ENCODE results near the gene MTHFD1L. TPM values are rescaled to one million over a fixed set of nuclear protein-coding genes. Genes with fewer than 3 reads are reported as not detected.

The MTHFD1L gene
- total and polyA plus RNA-seq, 2 of the 8 experiments (the other 6 are each of a cell fraction or from before 2014, with no cell fraction given) = 29.2 to 105 TPM

GRCh38 chr6:151092591-151092990, 227.1 kb downstream of the MTHFD1L start:
- WGBS, 2 experiments (ENCODE audit: extremely low coverage in 1 of 2, insufficient coverage in 1 of 2, insufficient read length in 1 of 2, insufficient replicate concordance in 2 of 2, low coverage in 1 of 2, low lambda C conversion rate in 2 of 2, missing lambda C conversion rate in 1 of 2) = 90% methylated on average over 5 of the region's 5 CpGs; no CpG with 5 or more reads in 1 of the 2 experiments
- H3K79me1 ChIP-seq (ENCODE audit: low read depth, low read length) = no peaks in the 10 kb centered on the region
- peaks cover 6 to 13% (median 9%) of the 10 kb centered on the region in 4 experiments for H3K4me1 ChIP-seq (replicated peaks in 1 of 4; ENCODE audit: control insufficient read depth in 3 of 4, insufficient read depth in 4 of 4, low read length in 3 of 4)
- no peak overlapping the region for H3K56ac ChIP-seq (replicated peaks; ENCODE audit: insufficient read length, low read depth, low read length)
- no peak overlapping the region for H2BK15ac ChIP-seq (ENCODE audit: low read length)
- H3K4ac ChIP-seq (replicated peaks; ENCODE audit: insufficient read length, low read depth, low read length) = no peak overlapping the region
- H3K18ac ChIP-seq (ENCODE audit: extremely low read depth, low read length) = no peak overlapping the region
- no peak overlapping the region for H2BK5ac ChIP-seq (ENCODE audit: low read depth, low read length)
- H3K4me2 ChIP-seq (ENCODE audit: insufficient read depth in 1 of 2, low read depth in 2 of 2, low read length in 2 of 2) = no peak overlapping the region
- FAIRE-seq (no peak), DNase-seq (ENCODE audit: low read depth in 1 of 2, low spot score in 2 of 2) (no peak)
- H2BK20ac ChIP-seq (ENCODE audit: low read length) = no peak overlapping the region
- ChIA-PET POLR2A (ENCODE audit: partially characterized antibody) (no interaction called here), CTCF (ENCODE audit: partially characterized antibody) (no interaction called here)
- H4K20me1 ChIP-seq (replicated peaks in 1 of 2; ENCODE audit: control insufficient read depth in 1 of 2, insufficient read depth in 2 of 2, low read length in 2 of 2) = peaks cover 0 to 1% of the 10 kb centered on the region in 2 experiments
- no peaks in the 10 kb centered on the region for H3K23me2 ChIP-seq (ENCODE audit: low read depth, low read length)
- no peak overlapping the region for H2AK5ac ChIP-seq (ENCODE audit: low read depth, low read length)
- H3K4me3 ChIP-seq (ENCODE audit: extremely low read depth in 1 of 4, insufficient read depth in 2 of 4, low read depth in 3 of 4, low read length in 4 of 4) = no peak overlapping the region
- H4K91ac ChIP-seq (replicated peaks; ENCODE audit: insufficient read length, low read length) = no peak overlapping the region
- no peak overlapping the region for H3K14ac ChIP-seq (ENCODE audit: insufficient read length)
- no peaks in the 10 kb centered on the region for H3K27me3 ChIP-seq (replicated peaks in 1 of 4; ENCODE audit: control insufficient read depth in 3 of 4, extremely low read depth in 1 of 4, insufficient read depth in 3 of 4, low read length in 3 of 4)
- H4K5ac ChIP-seq (ENCODE audit: insufficient read length, low read depth, low read length) = no peak overlapping the region
- no peak overlapping the region for H2BK120ac ChIP-seq (replicated peaks; ENCODE audit: low read depth, low read length)
- no peak overlapping the region for H3K23ac ChIP-seq (ENCODE audit: insufficient read length)
- no peak overlapping the region for H2AFZ ChIP-seq (ENCODE audit: low read length)
- H3K79me2 ChIP-seq (ENCODE audit: control insufficient read depth in 1 of 2, insufficient read depth in 2 of 2, low read length in 2 of 2) = no peaks in the 10 kb centered on the region
- H3K9ac ChIP-seq (replicated peaks in 1 of 4; ENCODE audit: extremely low read depth in 1 of 4, low read depth in 3 of 4, low read length in 3 of 4) = no peak overlapping the region
- no peaks in the 10 kb centered on the region for H3K9me3 ChIP-seq (ENCODE audit: insufficient read depth in 2 of 2, low read depth in 1 of 2, low read length in 1 of 2)
- H3K36me3 ChIP-seq (ENCODE audit: control insufficient read depth in 2 of 4, insufficient read depth in 4 of 4, low read length in 3 of 4) = peaks cover 3 to 22% (median 5%) of the 10 kb centered on the region in 4 experiments; a peak in 7 of 8 replicates
- H3K27ac ChIP-seq (ENCODE audit: low read depth, low read length) = no peak overlapping the region
- no peak overlapping the region for H2BK12ac ChIP-seq (ENCODE audit: low read depth, low read length)
- H4K8ac ChIP-seq (ENCODE audit: extremely low read depth, insufficient read depth, low read length) = no peak overlapping the region
- no peak for TF ChIP-seq POLR2A (IDR thresholded peaks at IDR 0.05; ENCODE audit: control extremely low read depth in 1 of 2, low read depth in 2 of 2, low read length in 2 of 2)
- no peak for TF ChIP-seq KDM5A (IDR thresholded peaks at IDR 0.05; ENCODE audit: low read length)
- no peak for TF ChIP-seq USF2 (IDR thresholded peaks at IDR 0.05; ENCODE audit: low read length)
- TF ChIP-seq GABPA (IDR thresholded peaks at IDR 0.05; ENCODE audit: borderline replicate concordance, insufficient read depth, low read length) = no peak
- no peak for TF ChIP-seq CTCF (IDR thresholded peaks at IDR 0.05; ENCODE audit: control extremely low read depth in 1 of 3, insufficient read depth in 1 of 3, low read depth in 1 of 3, low read length in 3 of 3)
- no peak for TF ChIP-seq EGR1 (IDR thresholded peaks at IDR 0.05; ENCODE audit: borderline replicate concordance, low read depth, low read length)
- TF ChIP-seq CTBP2 (IDR thresholded peaks at IDR 0.05; ENCODE audit: borderline replicate concordance, insufficient read depth, insufficient read length, low read length) = no peak
- TF ChIP-seq SIN3A (conservative IDR thresholded peaks at IDR 0.05 in 1 of 2, IDR thresholded peaks at IDR 0.05 in 1 of 2; ENCODE audit: low read depth in 1 of 2, low read length in 2 of 2) = no peak
- TF ChIP-seq EZH2 (IDR thresholded peaks at IDR 0.05; ENCODE audit: low read depth, low read length, severe bottlenecking) = no peak
- no peak for TF ChIP-seq POLR2AphosphoS5 (IDR thresholded peaks at IDR 0.05; ENCODE audit: low read depth, low read length)
- no peak for TF ChIP-seq CHD2 (IDR thresholded peaks at IDR 0.05; ENCODE audit: low read length)

Measured in H1 (cell line).